Kidney tubule cell (primary cell): Measurements from ENCODE around the gene CNTRL.
A peak's percentile ranks its signal among the peaks of the same experiment; 100 is the strongest.
"Not testable (repeated sequence)": the region's sequence is repeated elsewhere in the genome, so short reads cannot be mapped to it uniquely, and the experiment has no call there.

ENCODE experiments used
- DNase-seq: peaks from one replicate; pipeline ENCODE4 v3.0.0-alpha.2; 2018; ENCODE audit warnings: low spot score

Gene CNTRL

DNA sequence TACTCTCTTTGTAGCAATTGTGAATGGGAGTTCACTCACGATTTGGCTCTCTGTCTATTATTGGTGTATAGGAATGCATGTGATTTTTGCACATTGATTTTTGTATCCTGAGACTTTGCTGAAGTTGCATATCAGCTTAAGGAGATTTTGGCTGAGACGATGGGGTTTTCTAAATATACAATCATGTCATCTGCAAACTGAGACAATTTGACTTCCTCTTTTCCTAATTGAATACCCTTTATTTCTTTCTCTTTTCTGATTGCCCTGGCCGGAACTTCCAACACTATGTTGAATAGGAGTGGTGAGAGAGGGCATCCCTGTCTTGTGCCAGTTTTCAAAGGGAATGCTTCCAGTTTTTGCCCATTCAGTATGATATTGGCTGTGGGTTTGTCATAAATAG lies 54.6 kb downstream of the CNTRL start:
- not testable (repeated sequence) for DNase-seq

DNA sequence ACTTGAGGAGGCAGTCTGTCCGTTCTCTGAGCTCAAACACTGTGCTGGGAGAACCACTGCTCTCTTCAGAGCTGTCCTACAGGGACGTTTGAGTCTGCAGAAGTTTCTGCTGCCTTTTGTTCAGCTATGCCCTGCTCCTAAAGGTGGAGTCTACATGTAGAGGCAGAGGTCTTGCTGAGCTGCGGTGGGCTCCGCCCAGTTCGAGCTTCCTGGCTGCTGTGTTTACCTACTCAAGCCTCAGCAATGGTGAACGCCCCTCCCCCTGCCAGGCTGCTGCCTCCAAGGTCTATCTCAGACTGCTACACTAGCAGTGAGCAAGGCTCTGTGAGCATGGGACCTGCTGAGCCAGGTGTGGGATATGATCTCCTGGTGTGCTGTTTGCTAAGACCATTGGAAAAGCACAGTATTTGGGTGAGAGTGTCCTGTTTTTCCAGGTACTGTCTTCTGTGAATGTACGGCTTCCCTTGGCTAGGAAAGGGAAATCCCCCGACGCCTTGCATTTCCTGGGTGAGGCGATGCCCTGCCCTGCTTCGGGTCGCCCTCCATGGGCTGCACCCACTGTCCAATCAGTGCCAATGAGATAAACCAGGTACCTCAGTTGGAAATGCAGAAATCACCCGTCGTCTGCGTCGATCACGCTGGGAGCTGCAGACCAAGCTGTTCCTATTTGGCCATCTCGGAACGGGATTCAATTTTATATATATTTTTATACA lies 58.5 kb downstream of the CNTRL start:
- DNase-seq: no peak

DNA sequence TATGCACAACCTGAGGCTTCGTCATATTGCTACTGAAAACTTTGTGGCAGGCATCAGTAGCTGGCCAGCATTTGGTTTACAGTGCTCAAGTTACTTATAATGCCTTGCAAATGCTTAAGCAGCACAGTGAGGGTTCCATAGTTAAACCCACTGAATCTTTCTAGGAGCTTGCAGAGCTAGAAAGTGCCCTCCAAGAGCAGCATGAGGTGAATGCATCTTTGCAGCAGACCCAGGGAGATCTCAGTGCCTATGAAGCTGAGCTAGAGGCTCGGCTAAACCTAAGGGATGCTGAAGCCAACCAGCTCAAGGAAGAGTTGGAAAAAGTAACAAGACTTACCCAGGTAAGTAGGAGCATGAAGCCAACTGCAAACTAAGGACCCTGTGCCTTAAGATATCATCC lies 60.9 kb downstream of the CNTRL start:
- DNase-seq: no peak

DNA sequence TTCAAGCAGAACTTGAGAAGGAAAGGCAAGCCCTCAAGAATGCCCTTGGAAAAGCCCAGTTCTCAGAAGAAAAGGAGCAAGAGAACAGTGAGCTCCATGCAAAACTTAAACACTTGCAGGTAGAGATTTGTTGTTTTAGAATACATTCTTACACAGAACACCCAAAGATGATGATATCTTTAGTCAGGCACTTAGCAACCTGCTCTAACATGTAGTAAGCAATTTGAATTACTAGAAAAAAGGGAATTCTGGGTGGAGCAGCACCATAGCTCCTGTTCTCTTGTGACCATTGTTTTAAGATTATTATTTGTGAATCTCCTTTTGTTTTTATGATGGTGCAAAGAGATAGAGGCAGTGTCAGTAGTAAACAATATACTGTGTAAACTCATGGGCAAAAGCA lies 63.8 kb downstream of the CNTRL start:
- DNase-seq: no peak

DNA sequence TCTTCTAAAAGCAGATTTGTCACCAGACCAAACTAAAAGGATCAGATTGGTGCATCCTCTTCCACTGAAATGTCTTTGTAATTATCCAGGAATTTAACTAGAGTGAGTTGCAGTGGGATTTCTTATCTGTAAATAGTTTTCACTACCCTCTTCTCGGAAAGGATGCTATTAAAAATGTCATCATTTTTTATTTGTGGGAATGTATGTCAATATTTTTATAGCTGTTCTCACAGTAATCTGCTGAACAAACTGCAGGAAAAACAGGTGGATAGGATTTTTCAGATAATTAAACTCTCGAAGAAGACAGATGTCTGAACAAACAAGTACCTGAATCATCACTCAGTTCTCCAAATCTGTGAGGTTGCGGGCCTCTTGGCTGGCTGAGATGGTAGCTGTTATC lies 64.2 kb downstream of the CNTRL start:
- DNase-seq: no peak

DNA sequence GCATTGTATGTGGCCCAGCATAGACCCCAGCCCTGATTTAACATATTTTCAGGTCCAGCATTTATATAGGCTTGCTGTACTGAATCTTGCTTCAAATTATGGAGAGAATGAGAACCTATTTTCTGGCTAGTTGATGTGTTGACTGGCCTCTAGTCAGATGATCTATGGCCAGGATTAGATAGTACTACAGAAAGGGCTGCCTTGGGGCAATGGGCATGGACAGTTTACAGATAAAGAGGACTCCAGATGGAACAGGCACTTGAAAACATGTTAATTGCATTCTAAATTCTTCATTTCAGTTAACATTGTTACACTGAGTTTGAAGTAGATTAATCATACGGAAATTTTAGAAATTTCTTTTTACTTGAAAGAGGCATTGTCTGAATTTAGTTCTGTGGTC lies 65.4 kb downstream of the CNTRL start:
- no peak for DNase-seq

DNA sequence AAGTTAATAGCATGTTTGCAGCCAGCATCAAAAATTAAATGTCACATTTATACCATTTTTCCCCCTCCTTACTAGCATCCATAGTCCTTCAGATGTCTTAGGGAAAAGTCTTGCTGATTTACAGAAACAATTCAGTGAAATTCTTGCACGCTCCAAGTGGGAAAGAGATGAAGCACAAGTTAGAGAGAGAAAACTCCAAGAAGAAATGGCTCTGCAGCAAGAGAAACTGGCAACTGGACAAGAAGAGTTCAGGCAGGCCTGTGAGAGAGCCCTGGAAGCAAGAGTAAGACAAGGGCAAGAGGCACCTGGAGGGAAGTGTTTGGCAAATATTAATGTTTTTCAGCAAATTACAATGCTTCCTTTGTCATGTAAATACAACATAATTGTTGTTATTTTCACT lies 66.6 kb downstream of the CNTRL start:
- no peak for DNase-seq

DNA sequence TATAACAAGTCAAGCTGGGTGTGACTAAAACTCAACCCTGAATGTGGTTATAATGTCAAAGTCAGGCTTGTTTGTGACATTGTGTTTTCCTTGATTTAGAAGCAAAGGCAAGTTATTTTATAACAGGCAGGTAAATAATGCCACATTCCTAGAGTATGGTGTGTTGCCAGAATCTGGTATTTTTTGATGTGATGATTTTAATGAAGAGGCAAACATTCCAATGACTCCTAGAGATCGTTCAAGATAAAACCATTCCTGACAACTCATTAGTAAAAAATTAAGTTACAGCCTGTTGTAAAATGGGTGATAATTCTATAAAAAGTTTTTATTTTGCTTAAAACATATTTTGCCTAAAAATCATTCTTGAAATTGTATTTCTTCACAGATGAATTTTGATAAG lies 67.0 kb downstream of the CNTRL start:
- no peak for DNase-seq

DNA sequence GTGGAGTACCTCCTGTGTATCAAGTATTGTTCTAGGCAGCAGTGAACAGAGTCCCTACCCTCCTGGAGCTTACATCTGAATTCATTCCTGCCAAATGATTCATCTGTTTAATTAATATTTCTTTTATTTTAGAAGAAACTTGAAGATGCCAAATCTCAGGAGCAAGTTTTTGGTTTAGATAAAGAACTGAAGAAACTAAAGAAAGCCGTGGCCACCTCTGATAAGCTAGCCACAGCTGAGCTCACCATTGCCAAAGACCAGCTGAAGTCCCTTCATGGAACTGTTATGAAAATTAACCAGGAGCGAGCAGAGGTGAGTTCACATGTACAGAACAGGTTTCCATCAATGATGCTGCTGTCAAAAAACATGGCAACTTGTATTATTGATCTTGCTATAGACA lies 69.0 kb downstream of the CNTRL start:
- DNase-seq: no peak

DNA sequence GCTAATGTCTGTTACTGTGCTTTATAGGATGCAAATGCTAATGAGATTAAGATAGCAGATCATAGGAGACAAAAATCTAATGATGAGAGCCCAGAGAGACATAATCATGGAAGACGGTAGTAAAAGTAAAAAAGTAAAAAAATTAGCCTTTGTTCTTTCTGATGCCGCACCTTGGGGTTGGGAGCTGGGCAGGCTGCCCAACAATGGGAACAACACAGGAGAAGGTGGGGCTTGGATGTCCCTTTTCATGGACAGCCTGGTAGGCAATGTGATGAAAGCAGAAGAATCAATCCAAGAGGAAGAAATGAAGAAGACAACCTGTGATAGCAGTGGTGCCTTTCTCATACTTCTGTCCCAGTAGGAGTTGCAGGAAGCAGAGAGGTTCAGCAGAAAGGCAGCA lies 69.7 kb downstream of the CNTRL start:
- no peak for DNase-seq

DNA sequence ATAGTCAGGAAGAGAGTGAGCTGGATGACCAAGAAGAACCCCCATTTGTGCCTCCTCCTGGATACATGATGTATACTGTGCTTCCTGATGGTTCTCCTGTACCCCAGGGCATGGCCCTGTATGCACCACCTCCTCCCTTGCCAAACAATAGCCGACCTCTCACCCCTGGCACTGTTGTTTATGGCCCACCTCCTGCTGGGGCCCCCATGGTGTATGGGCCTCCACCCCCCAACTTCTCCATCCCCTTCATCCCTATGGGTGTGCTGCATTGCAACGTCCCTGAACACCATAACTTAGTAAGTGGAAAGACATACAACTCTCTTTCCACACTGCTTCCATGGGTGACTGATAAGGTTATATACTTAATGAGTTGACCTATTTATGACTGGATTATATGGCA lies 75.4 kb downstream of the CNTRL start:
- DNase-seq: no peak

DNA sequence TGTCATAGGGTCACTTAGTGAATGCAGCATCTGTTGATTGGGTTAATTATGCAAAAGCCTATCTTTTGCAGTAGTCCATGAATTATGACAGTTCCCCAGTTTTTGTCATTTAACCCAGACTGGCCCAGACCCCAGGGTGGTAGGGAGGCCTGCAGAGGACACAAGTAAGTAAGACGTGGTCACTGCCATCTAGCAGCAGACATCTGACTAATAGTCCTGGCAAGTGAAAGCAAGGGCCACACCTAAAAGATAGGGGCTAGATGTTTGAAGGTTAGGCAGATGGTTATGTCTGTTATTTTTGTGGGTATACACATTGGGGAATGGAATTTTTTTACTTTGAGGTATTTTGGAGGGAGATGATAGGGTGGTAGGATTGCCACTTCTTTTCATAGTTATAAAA lies 78.9 kb downstream of the CNTRL start:
- DNase-seq: no peak

DNA sequence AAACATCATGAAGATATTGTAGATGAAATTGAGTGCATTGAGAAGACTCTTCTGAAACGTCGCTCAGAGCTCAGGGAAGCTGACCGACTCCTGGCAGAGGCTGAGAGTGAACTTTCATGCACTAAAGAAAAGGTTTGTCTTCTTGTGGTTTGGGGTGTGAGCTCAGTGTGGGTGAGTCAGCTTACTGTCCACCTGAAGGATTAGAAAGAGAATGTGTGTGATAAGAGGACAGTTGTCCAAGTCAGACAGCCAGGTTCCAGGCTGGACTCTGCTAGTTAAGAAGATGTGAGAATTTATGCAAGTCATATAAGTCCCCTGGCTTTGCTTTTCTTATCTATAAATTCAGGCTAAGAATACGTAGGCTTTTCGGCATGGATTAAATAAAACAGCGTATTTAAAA lies 80.0 kb downstream of the CNTRL start:
- DNase-seq: peak; percentile 74

DNA sequence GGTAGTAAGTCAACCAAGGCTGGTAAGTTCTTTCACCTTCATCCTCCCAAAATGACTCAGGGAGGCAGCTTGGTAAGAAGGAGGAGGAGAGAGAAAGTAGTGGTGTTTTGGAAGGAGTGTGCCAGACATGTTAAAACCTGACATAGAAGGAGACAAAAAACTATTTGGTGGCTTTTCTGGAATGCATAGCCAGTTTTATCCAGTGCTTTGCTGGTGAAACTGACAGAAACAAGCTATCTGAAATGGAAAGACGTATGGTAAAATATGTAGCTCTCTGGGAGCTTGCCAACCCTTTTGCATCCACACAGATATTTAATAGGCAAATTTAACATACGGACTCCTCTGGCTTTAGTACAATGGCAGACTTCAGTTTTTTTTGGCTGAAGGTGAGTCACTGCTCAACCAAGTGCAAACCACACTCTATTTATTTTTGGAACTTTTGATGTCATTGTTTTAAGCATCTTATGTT lies 81.5 kb downstream of the CNTRL start:
- DNase-seq: peak; percentile 48

DNA sequence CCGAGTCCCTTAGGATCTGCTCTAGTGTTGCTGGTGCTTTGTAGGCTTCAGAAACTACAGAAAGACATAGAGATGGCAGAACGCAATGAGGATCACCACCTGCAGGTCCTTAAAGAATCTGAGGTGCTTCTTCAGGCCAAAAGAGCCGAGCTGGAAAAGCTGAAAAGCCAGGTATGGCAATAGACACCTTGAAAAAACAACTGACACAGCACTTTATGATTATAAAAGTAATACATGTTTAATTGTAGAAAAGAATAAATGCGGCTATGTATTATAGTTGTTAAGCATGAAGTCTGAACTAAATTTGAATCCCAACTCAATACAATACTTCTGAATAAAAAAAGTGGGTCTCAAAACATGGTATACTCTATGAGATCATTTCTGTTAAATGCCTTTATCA lies 83.2 kb downstream of the CNTRL start:
- no peak for DNase-seq

DNA sequence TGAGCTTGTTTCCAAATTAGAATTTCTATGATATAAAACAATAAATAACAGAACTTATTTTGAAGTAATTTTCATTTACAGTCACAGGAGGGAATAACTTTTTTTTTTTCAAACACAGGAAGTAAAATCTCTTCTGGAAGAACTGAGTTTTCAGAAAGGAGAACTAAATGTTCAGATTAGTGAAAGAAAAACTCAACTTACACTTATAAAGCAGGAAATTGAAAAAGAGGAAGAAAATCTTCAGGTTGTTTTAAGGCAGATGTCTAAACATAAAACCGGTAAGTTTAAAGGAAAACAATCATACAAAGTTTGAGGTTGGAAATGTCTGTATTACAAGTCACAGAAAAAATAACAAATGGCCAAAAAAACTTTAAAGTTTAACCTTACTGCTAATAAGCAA lies 85.3 kb downstream of the CNTRL start:
- DNase-seq: no peak

DNA sequence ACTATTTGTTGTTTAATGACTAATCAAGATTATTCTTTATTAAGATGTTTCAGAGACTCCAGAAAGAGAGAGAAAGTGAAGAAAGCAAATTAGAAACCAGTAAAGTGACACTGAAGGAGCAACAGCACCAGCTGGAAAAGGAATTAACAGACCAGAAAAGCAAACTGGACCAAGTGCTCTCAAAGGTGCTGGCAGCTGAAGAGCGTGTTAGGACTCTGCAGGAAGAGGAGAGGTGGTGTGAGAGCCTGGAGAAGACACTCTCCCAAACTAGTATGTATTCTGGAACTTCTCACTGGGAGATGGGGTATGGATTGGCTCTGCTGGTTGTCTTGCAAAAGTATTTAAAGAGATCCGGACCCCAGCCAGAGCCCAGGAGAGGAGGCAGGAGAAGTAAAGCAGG lies 93.3 kb downstream of the CNTRL start:
- DNase-seq: no peak

DNA sequence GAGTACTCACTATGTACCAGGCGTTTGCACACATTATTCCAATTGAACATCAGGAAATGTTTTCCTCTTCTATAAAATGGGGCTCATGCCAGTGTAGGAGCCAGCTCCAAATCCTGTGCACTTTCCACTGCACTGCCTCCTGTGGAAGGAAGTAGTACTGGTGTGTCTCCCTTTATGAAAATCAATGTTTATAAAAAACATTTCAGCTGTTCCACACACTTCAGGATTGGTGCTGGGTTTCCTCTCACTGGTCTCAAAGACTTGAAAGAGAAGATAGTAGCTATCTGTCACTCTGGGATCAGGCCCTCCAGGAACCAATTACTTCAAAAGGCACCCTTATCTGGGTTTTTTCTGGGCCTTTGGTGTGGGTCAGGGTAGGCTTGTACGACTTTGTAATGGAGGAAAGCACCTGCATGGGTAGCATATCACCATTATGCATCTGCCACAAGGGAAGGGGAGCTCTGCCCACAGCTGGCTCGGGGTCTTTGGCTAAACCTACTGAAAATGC lies 94.4 kb downstream of the CNTRL start:
- no peak for DNase-seq

DNA sequence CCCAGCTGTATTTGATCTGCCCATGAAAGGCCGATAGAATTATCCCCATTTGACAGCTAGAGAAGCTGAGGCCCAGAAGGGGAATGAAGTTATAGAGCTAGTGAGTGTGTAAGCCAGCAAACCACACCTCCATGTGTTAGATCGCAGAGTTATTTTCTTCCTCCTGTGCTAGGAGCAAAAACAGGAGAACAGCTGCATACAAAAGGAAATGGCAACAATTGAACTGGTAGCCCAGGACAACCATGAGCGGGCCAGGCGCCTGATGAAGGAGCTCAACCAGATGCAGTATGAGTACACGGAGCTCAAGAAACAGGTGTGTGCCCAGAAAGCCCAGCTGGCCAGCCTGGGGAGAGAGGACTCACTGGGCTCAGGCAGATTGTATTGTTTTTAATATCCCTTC lies 96.5 kb downstream of the CNTRL start:
- no peak for DNase-seq

DNA sequence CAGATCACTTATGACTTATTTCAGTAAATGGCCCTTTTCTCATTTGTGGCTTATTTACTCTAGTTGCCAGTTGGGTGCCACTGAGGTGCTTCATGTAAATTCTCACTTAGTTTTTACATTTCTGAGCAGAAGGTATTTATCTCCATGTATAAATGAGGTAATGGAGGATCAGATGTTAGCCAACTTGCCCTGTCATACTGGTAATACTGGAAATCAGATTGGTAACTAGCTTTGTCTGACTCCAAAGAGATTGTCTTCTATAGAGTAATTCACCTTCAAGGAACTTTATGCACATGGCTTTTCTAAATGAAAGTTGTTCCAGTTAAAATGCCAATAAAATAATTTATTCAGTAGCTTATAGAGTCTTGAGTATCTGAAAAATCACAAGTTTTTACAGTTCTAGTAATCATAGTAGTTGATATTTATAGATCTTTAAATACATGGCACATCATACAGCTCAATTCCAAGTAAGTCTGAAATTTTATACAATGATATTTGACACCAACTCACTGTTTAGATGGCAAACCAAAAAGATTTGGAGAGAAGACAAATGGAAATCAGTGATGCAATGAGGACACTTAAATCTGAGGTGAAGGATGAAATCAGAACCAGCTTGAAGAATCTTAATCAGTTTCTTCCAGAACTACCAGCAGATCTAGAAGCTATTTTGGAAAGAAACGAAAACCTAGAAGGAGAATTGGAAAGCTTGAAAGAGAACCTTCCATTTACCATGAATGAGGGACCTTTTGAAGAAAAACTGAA lies 98.2 kb downstream of the CNTRL start:
- DNase-seq: no peak

DNA sequence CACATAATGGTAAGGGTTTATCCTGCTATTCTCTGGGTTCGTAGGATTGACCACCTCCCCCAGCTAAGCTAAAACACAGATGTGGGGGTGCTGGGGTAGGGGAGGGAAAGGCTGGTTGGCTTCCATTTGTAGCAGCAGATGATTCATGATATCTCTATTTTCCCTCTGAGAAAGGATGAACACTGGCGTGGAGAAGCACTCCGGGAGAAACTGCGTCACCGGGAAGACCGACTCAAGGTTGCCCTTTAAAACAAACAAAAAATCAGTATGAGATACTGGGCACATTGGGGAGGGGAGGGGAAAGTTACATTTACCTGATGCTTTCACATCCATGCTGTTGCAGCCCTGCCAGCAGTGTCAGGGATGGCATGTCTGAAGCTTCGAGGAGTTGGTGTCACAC lies 98.7 kb downstream of the CNTRL start:
- no peak for DNase-seq

DNA sequence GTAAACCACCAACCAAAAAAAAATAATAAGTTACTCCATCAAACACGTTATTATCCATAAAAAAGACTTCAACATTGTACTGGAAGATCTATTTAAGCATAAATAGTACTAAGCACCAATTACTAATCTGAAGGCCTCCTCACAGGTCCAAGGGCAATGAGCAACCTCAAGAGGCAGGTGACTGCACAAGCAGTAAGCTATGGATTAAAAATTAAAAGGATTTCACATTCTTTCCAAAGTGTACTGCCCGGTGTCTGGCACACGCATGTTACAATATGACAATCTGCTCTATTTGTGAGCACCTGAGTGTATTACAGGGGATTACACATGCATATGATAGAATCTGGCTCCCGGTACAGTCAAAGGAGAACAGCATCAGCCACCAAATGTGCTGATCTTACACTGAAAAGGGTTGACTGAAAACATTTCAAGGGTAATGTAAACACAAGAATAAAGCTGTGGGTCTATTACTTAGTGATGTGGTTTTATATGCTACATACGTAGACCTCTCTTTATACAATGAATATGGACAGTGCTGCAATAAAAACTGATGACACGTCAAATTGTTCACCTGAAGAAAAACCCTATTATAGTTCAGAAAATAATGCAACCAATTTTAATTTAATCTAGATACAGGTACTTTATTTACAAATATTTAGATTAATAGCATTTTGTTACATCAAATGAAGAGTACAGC lies 104.1 kb downstream of the CNTRL start:
- DNase-seq: peak; percentile 69

DNA sequence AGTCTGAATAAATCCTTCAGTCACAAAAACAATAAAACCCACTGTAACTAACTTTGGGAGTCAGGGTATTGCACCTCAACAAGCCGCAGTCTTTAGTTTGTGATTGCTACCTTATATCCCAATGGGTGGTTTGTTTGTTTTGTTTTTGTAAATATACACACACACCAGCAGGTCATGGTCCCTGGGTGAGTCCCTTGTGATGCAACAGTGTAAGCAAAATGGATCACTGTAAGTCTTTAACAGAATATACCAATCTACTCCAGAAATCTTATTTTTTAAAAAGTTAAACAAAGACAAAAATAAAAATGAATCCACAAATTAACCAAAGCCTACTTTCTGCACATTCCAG lies 104.6 kb downstream of the CNTRL start:
- DNase-seq: not testable (repeated sequence)
